HG03045 (cell line): ENCODE results near the gene IPO5.
"Not testable (repeated sequence)": the region's sequence is repeated elsewhere in the genome, so short reads cannot be mapped to it uniquely, and the experiment has no call there.

Experiments
- ATAC-seq: cut with Tn5 transposase; IDR thresholded peaks from one replicate; pipeline ENCODE4 v1.9.1; 2021; ENCODE audit warnings: mild to moderate bottlenecking, moderate library complexity; ENCODE audit not compliant: unreplicated experiment

Gene IPO5

DNA sequence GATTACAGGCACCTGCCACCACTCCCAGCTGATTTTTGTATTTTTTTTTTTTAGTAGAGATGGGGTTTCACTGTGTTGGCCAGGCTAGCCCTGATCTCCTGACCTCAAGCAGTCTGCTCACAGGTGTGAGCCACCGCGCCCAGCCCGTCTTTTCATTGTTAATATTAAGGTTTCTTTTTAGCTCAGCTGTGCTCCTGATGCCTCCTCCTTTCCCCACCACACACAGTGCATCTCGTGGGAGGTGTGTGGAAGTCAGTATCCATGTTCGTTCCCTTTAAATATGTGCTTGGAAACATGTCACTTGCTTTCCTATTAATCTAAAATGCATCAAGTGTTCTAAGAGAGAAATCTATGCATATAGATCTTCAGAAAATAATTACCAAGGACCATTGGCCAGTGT lies 53.5 kb downstream of the IPO5 start:
- ATAC-seq = no peak

DNA sequence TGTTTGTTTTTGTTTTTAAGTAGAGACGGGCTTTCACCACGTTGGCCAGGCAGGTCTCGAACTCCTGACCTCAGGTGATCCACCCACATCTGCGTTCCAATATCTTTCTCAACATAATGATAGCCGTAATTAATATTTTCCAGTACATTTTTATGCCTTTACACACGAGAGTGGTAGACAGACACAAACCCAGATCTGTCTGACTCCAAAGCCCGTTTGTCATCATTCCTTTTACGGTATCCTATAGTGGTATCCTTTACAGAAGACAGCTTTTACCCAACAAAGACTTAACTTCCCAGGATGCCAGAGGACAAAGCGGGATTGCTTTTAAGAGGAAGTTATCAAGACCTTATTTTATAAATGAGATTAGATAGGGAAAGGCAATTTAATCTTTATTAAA lies 59.8 kb downstream of the IPO5 start:
- ATAC-seq = no peak

DNA sequence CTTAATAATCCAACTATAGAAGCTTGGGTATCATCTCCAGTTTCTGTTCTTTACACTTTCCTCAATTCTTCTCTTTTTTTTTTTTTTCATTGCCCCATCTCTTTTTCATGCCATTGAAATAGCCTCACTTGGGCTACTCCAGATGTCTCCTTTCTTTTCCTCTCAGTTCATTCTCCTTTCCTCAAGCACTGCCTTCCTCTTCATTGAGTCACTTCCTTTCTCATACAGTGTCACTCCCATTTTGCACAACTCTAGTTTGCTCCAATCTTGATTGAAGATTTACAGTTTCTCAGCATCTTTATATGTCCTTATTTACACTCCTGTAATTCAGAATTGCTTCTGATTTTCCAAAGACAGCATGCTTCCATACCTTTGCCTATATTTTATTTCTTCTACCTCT lies 61.3 kb downstream of the IPO5 start:
- ATAC-seq = no peak

DNA sequence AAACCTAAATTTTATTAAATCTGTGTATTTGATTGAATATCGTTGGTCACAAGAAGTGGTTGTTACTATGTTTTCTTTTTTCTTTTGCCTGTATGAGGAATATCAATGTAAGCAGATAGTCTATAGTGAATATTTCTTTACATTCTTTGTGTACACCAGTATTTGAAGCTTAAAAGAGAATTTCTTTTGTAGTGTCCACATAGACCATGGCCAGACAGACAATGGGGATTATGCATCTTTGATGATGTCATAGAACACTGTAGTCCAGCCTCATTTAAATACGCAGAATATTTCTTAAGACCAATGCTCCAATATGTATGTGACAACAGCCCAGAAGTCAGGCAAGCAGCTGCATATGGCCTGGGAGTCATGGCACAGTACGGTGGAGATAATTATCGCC lies 64.8 kb downstream of the IPO5 start:
- no peak for ATAC-seq

DNA sequence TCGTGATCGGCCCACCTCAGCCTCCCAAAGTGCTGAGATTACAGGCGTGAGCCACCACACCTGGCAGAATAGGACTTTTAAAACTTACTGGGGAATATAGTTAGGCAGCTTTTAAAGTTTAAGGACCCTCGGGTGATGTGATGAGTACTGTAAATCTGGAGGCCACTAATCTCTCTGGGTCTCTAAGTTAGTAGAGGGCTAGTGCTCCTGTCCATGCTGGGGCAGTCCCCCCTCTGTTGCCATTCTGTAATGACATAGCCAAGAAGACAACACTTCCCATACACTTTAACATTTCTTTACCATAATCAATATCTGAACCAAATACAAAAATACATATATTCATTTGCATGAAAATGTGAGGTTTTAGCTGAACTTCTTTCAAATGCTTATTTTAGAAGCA lies 65.7 kb downstream of the IPO5 start:
- ATAC-seq = no peak

DNA sequence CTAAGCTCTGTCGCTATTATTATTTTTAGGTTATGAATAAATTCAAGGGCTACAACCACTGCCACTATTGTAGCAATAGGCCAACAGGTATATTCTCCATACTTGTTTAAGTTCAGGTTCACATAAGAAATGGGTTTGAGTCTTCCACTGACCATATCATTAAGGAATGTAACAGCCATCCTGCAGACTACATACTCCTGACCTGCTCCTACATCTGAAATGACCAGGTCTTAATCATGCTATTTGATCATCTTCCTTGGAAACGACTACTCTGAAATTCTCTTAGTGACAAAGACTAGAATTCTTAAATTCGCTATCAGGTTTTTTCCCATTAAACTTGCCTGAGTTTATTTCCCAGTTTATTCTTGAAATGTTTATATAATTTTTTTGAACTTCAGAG lies 66.8 kb downstream of the IPO5 start:
- no peak for ATAC-seq

DNA sequence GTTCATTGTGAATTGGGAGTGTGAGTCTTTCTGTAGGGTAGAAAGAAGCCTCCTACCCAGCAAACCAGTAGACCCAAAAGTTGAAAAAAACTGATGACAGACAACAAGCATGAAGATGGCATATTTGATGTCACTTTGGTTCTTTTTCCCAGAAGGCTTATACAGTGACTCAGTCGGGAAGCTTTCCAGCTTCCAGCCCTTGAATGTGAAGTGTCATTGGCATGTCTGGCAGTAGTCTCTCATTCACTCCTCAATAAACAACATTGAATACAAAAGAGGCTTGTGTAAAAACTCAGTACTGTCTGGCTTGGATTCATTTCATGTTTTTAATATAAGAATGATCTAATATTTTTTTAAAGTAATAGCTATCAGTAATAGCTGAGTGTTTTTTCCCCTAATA lies 68.7 kb downstream of the IPO5 start:
- ATAC-seq = no peak

DNA sequence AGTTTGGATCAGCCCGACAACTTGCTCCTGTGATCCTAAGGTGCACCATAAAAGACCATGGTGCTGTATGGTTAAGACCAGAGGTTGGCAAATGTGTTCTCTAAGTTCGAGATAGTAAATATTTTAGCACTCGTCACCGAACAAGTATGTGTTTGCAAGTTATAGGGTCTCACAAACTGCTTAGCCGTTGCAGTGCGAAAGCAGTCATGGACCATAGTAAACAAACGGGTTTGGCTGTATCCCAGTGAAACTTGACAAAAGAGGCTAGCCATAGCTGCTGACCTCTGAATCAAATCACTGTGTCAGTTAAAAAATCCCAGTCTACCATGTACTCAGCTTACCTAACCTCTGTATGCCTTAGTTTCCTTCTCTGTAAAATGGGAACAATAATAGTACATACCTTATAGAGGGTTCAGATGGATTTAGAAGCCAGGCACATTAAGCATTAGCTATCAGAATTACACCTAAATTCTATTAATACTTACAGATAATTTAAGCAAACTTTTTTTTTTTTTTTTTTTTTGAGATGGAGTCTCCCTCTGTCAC lies 72.1 kb downstream of the IPO5 start:
- ATAC-seq = no peak

DNA sequence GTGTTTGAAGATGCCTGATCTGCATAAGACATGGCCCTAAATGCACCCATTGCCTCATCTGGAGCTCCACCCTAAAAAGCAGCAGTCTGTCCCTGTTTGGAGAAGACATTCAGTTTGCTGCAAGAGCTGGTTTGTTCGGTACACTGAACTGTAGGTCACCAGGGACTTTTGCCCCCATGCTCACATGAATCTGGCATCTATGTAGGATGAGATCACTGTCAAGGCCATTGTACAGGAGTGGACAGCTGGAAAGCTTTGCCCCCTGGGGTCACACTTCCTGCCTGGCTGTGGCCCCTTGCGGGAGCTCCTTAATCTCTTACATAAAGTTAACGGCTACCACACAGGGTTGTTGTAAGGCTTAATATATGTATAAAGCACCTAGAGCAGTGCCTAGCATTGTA lies 73.0 kb downstream of the IPO5 start:
- no peak for ATAC-seq

DNA sequence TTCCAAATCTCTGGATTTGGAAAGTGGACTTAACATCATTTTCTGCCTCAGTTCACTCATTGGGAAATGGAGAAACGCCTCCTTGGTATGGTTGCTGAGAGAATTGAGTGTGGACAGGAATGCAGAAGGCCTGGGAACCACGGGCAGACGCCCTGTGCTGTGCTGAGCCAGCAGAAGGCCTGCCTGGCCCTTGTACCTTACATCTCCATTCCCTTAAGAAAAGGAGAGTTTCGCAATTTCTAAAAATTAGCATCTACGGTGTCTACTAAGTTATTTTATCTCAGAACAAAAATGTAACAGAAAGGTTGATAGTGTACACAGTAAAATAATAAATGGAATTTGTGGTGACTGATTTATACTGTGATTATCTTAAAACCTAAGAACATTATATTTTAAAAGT lies 78.7 kb downstream of the IPO5 start:
- no peak for ATAC-seq

DNA sequence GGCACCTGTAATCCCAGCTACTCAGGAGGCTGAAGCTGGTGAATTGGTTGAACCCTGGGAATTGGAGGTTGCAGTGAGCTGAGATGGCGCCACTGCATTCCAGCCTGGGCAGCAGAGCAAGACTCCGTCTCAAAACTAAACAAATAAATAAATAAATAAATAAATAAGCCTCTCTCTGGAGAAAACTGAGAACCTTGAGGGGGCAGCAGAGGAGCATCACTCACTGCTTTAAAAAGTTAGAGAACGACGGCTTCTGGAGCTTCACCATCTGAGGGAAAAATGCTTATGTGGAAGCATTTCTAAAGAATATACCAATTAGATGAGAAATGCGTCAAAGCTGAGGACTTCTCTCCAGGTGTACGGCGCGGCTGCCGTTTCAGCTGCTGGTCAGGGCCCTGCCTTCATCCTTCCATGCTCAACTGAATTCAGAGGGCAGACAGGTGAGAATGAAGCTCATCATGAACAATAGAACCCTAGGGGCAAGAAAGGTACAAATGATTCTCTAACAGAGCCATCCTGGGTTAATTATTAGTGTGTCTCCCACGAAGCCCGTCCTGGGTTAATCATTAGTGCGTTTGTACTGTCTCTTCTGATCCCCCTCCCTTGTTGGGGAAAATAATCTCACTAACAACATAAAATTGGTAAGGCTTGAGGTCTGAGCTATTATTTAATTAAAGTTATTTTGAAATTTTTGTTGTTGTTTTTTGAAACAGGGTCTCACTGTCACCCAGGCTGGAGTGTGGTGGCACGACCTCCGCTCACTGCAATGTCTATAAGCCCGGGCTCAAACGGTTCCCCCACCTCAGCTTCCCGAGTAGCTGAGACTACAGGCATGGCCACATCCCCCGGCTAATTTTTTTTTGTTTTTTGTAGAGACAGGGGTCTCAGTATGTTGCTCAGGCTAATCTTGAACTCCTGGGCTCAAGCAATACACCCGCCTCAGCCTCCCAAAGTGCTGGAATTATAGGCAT lies 80.1 kb downstream of the IPO5 start:
- no peak for ATAC-seq

DNA sequence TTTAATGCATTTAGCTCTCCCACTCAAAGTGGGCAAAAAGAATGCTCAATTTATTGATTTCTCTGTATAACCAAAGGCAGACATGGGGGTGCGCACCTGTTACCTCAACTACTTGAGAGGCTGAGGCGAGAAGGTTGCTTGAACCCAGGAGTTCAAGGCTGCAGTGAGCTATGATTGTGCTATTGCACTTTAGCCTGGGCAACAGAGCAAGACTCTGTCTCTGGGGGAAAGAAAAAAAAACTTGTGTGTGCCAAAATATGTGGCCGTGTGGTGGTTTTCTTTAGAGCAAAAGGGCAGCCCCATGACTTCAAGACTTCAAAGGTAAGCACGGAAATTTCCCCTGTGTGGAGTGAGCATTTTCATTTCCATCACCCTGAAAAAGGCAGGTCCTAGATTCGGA lies 81.9 kb downstream of the IPO5 start:
- ATAC-seq = no peak

DNA sequence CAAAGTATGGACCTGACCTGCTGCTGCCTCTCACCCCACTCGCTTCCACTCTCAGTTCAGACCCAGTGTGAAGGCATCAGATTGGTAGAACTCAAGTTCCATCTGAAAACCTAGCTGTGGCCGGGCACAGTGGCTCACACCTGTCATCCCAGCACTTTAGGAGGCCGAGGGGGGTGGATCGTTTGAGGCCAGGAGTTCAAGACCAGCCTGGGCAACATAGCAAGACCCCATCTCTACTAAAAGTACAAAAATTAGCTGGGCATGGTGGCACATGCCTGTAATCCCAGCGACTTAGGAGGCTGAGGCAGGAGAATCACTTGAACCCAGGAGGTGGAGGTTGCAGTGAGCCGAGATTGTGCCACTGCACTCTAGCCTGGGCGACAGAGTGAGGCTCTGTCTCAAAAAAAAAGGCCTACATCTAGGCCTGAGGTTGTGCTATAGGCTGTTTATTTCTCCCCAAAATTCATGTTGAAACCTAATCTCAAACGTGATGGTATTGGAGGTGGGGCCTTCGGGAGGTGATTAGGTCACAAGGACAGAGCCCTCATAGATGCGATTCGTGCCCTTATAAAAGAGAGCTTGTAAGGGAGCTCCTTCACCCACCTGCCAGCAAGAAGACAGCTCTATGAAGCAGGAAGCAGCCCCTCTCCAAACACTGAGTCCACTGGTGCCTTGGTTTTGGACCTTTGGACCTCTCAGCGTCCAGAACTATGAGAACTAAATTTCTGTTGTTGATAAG lies 83.3 kb downstream of the IPO5 start:
- ATAC-seq = not testable (repeated sequence)

DNA sequence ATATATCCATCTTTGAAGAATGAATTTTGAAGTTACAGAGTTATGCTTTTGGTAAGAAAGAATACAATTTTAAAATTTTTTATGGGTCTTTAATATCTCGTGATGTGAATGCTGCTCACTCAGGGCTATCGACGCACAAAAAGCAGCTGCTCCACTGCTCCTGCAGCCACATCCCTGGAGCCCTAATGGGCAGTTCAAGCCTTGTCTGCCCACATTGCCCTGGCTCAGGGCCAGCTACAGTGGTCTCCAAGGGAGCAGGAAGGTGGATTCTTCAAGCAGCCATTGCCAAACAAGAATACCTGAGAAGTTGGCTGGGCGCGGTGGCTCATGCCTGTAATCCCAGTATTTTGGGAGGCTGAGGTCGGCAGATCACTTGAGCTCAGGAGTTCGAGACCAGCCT lies 85.8 kb downstream of the IPO5 start:
- ATAC-seq = no peak

DNA sequence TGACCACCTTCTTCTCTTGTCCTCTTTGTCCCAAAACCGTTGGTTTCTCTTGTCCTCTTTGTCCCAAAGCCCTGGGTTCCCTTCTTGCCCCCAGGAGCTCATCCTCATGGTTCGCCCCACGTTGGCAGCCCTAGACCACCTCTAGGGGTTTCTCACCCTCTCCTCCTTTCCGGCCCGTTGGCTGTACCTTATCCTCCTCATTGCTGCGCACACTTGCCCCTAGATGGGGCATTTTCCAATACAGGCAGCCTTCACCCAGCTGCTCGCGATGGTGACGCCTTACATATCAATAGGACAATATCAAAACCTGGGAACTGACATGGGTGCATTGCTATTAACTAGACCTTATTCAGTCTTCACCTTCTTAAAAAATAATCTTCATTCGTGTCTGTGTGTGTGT lies 86.5 kb downstream of the IPO5 start:
- no peak for ATAC-seq

DNA sequence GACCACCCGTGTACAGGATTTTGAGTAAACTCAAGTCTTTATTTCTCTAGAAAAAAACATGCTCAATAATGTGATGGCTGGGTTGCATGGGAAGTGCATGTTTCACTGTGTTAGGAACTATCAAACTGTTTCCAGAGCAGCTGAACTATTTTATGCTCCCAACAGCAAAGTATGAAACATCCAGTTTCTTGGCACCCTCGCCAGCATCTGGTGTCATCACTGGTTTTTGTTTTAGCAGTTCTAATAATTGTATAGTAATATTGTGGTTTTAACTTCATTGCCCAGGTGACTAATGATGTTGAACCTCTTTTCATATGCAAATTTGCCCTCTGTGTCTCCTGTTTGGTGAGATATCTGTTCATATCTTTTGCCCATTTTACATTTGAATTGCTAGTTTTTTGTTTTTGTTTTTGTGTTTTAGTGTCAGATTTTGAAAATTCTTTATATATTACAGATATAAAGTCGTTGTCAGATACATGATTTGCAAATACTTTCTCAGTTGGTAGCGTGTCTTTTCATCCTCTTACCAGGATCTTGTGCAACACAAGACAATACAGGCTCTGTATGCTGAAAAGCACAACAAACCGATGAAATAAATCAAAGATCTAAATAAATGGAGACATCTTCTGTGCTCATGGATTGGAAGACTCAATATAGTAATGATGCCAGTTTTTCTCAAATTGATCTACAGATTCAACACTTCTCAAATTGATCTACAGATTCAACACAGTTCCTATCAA lies 87.8 kb downstream of the IPO5 start:
- no peak for ATAC-seq

DNA sequence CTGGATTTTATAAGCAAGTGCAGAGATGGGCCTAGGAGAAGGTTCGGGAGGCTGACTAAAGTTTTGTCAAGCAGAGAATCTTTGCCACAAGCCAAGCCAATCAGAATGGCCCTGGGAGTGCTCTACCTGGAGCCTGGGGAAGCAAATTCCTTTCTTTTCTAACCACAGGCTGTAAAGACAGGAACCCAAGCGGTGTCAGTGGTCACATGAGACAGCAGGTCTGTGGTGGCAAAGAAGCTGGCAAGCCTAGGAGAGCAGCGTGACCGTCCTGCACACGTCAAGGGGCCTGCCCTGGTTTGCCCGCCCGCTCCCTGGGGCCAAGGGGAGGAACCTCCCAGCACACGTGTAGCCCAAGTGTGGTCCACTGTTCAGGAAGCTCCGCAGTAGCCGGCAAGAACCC lies 90.8 kb downstream of the IPO5 start:
- no peak for ATAC-seq

DNA sequence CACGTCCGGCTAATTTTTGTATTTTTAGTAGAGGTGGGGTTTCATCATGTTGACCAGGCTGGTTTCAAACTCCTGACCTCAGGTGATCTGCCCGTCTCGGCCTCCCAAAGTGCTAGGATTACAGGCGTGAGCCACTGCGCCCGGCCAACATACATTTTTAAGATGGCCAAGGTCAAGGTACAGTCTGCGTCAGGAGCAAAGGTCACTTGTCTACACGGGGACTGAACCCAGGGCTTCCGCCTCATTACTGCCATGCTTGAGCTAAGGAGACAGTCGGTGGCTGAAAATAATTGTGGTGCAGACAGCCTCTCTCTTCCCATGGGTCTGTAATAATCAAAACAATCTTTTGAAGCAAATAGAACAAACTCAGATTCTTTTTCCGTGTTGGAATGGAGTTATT lies 94.3 kb downstream of the IPO5 start:
- not testable (repeated sequence) for ATAC-seq

DNA sequence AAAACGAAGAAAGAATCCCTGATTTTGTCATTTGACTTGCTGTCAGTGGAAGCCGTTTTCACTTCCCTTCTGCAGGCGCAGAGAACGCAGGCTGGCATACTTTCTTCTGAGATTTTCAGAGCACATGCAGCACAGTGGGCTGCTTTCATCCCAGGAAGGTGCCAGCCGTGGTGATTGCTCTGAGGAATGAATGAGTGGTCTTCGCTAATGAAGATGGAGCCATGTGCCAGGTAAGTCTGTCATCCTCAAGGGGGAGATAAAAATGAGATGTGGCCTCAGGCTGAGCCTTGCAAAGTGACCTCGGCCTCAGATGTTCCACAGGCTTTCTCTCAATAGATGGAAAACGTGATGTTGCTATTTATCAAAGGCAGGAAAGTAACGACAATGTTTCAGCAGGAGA lies 94.8 kb downstream of the IPO5 start:
- ATAC-seq = no peak

DNA sequence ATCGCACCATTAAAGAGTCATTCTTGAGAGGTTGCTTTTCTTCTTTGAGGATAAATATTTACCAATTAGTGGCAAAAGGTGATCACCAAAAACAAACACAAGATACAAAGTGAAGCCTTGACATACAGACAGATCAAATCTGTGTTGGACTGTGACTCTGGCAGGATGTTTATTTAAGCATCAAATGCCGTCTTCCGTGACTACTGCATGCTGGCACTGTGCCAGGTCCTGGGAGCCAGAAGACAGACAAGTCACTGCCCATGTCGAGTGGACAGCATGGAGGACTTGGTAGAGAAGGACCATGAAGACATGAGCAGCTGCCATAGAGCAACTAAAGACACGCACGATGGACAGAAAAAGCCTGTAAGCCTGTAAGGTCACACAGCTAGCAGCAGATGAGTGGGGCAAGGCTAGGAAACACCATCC lies 96.6 kb downstream of the IPO5 start:
- ATAC-seq = no peak

DNA sequence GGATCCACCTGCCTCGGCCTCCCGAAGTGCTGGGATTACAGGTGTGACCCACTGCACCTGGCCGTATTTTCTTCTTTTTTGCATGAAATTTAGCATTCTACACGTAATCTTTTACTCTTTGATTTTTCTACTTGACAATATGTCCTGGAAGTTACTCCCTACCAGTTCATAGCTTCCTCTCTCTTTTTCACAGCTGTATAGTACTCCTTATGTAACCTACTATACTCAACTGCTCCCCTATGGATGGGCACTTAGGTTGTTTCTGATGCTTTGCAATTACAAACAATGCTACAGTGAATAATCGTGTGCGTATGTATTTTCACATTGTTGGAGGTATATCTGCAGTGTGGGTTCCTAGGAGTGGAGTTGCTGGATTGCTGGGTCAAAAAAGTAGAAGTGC lies 98.9 kb downstream of the IPO5 start:
- ATAC-seq = no peak
